NB4 (cell line): ENCODE data around the gene CSTPP1.
"Not testable (repeated sequence)": the region's sequence is repeated elsewhere in the genome, so short reads cannot be mapped to it uniquely, and the experiment has no call there.

ENCODE experiments used
- DNase-seq: peaks from one replicate; pipeline ENCODE4 v3.0.0; 2010; ENCODE audit warnings: low read depth
- H3K4me3 ChIP-seq: one replicate; pipeline ENCODE4 v1.5.1; 2011; ENCODE audit warnings: mild to moderate bottlenecking, low read depth, low read length, moderate library complexity
- MYC ChIP-seq: IDR thresholded peaks from 2 replicates; pipeline ENCODE4 v1.6.1; 2011; ENCODE audit warnings: low read depth, low read length
- POLR2A ChIP-seq: IDR thresholded peaks from 2 replicates; pipeline ENCODE4 v1.6.1; 2011; ENCODE audit warnings: mild to moderate bottlenecking; ENCODE audit not compliant: insufficient read length; ENCODE audit errors: extremely low read depth
- TF ChIP-seq, protein P1 (sequence below): IDR thresholded peaks from 2 replicates; pipeline ENCODE4 v1.6.1; 2011; ENCODE audit warnings: low read depth, low read length
- TF ChIP-seq, protein P2 (sequence below): IDR thresholded peaks from one replicate; pipeline ENCODE4 v1.5.1; 2012; ENCODE audit warnings: low read depth, low read length

The CSTPP1 gene

DNA sequence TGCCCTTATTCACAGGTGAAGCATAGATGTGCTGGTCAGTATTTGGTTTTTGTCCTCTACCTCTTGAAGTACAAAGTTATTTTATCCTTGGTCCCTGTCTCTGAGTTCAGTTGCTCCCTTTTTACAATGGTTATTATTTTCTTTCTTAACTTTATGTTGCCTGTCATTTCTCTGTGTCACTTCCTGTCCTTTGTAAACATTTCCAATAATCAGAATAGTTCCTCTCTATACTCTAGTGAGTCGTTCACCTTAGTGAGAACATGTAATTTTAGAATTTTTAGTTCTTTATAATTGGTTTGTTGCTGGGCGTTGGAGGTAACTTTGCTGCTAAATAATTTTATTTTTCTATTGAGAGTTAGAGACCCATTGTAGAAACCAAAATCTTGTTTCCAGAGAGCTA, 16.0 kb downstream of the CSTPP1 start:
- TF ChIP-seq, protein P1, sequence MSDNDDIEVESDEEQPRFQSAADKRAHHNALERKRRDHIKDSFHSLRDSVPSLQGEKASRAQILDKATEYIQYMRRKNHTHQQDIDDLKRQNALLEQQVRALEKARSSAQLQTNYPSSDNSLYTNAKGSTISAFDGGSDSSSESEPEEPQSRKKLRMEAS: no peak
- no peak for TF ChIP-seq MYC
- no peak for TF ChIP-seq POLR2A
- TF ChIP-seq, protein P2, sequence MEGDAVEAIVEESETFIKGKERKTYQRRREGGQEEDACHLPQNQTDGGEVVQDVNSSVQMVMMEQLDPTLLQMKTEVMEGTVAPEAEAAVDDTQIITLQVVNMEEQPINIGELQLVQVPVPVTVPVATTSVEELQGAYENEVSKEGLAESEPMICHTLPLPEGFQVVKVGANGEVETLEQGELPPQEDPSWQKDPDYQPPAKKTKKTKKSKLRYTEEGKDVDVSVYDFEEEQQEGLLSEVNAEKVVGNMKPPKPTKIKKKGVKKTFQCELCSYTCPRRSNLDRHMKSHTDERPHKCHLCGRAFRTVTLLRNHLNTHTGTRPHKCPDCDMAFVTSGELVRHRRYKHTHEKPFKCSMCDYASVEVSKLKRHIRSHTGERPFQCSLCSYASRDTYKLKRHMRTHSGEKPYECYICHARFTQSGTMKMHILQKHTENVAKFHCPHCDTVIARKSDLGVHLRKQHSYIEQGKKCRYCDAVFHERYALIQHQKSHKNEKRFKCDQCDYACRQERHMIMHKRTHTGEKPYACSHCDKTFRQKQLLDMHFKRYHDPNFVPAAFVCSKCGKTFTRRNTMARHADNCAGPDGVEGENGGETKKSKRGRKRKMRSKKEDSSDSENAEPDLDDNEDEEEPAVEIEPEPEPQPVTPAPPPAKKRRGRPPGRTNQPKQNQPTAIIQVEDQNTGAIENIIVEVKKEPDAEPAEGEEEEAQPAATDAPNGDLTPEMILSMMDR: no peak
- H3K4me3 ChIP-seq: no peak overlapping the region
- no peak for DNase-seq

DNA sequence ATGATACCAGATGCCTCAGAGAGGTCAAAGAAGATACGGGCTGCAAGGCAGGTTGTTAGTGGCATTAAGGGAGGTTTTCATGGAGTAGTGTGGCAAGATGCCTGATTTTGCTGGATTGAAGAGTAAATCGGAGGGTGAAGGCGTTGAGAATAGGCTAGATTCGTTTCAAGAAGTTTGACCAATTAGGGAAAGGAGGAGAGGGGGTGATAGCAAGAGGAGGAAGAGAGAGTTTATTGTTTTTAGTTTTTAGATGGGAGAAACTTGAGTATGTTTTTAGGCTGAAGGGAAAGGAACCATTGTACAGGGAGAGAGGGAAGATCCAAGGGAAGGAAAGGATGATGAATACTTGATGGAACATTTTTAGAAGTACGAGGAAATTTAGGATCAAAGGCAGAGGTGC, 16.5 kb downstream of the CSTPP1 start:
- TF ChIP-seq MYC (no peak), POLR2A (no peak)
- TF ChIP-seq, protein P2: no peak
- TF ChIP-seq, protein P1: no peak
- no peak overlapping the region for H3K4me3 ChIP-seq
- no peak for DNase-seq

DNA sequence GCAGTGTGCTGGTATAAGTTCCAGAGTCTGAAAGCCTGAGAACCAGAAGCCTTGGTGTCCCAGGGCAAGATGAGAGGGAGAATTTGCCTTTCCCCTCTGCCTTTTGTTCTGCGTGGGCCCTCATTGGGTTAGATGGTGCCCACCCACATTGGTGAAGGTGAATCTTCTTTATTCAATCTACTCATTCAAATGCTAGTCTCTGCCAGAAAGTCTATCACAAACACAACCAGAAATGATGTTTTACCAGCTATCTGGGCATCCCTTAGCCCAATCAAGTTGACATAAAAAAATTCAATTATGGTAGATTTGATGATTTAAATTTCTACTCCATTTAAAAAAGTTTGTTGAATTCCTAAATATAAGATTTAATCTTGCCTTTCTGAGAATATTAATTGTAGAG, 22.2 kb downstream of the CSTPP1 start:
- TF ChIP-seq MYC (no peak), POLR2A (no peak)
- TF ChIP-seq, protein P1: no peak
- TF ChIP-seq, protein P2: no peak
- no peak overlapping the region for H3K4me3 ChIP-seq
- no peak for DNase-seq

DNA sequence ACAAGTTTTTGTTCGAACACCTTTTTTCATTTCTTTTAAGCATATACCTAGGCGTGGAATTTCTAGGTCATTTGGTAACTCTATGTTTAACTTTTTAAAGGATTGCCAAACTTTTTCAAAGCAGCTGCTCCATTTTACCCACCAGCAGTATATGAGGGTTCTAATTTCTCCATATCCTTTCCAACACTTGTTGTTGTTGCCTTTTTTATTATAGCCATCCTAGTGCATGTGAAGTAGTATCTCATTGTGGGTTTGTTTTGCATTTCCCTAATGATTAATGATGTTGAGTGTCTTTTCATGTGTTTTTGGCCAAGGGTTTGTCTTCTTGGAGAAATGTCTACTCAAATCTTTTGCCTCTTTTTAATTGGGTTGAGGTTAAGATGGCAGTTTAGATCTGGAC, 24.5 kb downstream of the CSTPP1 start:
- TF ChIP-seq POLR2A (no peak), MYC (no peak)
- TF ChIP-seq, protein P1: no peak
- TF ChIP-seq, protein P2: no peak
- no peak for DNase-seq
- H3K4me3 ChIP-seq: no peak overlapping the region

DNA sequence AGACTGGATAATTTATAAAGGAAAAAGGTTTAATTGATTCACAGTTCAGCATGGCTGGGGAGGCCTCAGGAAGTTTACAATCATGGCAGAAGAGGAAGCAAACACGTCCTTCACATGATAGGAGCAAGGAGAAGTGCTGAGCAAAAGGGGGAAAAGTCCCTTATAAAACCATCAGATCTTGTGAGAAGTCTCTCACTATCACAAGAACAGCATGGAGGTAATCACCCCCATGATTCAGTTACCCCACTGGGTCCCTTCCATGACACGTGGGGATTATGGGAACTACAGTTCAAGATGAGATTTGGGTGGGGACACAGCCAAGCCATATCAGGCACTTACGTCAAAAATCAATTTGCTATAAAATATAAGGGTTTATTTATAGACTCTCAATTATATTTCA, 25.3 kb downstream of the CSTPP1 start:
- DNase-seq, H3K4me3 ChIP-seq: not testable (repeated sequence)

DNA sequence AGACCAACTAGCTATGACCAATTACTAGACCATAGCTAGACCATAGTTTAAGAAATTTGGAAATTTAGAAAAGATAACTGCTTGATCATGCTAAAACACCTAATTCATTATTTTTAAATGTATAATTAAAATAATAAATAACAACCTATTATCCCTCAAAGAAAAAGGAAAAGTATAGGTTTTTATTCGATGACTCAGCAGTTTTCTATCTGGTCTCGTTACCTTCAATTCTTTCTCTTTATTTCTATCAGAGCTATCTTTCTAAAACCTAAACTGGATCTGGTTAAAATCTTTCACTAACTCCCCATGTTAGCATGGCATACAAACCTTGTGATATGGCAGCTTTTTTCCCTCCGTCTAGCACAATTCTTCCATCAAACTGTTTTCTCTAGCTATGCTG, 27.3 kb downstream of the CSTPP1 start:
- H3K4me3 ChIP-seq: no peak overlapping the region

DNA sequence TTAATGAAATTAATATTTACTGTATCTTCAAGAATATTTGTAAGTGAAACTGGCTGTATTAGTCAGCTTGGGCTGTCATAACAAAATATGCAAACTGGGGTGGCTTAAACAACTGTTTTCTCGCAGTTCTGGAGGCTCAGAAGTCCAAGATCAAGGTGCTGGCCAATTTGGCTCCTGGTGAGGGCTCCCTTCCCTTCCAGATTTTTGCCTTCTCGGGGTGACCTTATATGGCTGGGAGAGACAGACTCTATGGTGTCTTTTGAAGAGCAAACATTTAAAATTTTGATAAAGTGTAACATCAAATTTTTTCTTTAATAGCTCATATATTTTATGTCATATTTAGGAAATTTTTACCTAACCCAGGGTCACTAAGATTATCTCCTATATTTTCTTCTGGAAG, 30.2 kb downstream of the CSTPP1 start:
- DNase-seq: no peak
- H3K4me3 ChIP-seq: no peak overlapping the region
- TF ChIP-seq, protein P2: no peak
- TF ChIP-seq MYC: no peak
- no peak for TF ChIP-seq POLR2A
- TF ChIP-seq, protein P1: no peak

More for the DNA sequence above, 27.3 kb downstream of the CSTPP1 start:
- TF ChIP-seq POLR2A: no peak
- DNase-seq: no peak
